ENCODE measurements around the gene DNAL1. TPM values are rescaled to one million over a fixed set of nuclear protein-coding genes. Genes with fewer than 3 reads are reported as not detected.

DNAL1 gene
- total RNA-seq, 2 donors from 2014 or later = 7.6 to 9.4 TPM

DNA sequence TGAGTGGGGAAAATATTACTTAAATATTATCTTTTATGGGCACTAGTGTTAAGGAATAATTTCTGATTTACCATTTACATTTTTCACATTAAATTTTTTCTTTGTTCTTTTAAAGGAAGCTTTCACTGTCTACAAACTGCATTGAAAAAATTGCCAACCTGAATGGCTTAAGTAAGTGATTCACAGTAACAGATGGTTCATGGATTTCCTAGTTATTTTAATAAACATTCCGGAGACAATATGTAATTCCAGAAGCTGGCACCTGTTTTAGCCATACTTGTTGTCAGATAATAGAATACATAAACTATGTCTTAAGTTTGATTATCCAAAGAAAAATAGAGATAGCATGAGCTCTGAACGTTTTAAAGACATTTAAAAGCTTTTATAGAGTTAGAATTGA, 17.1 kb downstream of the DNAL1 start:
- no peak for ATAC-seq
- Mint-ChIP-seq H3K4me3 (no peak overlapping the region), H3K27me3 (no peaks in the 10 kb centered on the region), H3K4me1 (ENCODE audit: low read depth in 2 of 2) (no peaks in the 10 kb centered on the region), H3K9me3 (no peaks in the 10 kb centered on the region), H3K27ac (no peak overlapping the region), H3K36me3 (no peaks in the 10 kb centered on the region)
- no peak for DNase-seq (ENCODE audit: low spot score)

DNA sequence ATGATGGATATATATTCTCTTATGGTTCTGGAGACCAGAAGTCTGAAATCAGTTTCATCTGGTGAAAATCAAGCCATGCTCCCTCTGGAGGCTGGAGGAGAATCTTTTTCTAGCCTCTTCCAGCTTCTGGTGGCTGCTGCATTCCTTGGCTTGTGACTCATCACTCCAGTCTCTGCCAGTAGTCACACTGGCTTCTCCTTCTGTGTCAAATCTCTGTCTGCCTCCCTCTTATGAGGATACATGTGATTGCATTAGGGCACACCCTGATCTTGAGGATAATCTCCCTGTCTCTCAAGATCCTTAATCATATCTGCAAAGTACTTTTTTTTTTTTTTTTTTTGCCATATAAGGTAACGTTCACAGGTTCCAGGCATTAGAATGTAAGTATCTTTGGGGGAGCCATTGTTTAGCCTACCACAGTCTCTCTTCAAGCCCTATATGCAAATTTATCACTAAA, 17.7 kb downstream of the DNAL1 start:
- Mint-ChIP-seq H3K27ac (no peak overlapping the region), H3K4me1 (ENCODE audit: low read depth in 2 of 2) (no peaks in the 10 kb centered on the region), H3K9me3 (no peaks in the 10 kb centered on the region), H3K27me3 (no peaks in the 10 kb centered on the region), H3K36me3 (no peaks in the 10 kb centered on the region), H3K4me3 (no peak overlapping the region)
- DNase-seq (ENCODE audit: low spot score) = no peak
- no peak for ATAC-seq

DNA sequence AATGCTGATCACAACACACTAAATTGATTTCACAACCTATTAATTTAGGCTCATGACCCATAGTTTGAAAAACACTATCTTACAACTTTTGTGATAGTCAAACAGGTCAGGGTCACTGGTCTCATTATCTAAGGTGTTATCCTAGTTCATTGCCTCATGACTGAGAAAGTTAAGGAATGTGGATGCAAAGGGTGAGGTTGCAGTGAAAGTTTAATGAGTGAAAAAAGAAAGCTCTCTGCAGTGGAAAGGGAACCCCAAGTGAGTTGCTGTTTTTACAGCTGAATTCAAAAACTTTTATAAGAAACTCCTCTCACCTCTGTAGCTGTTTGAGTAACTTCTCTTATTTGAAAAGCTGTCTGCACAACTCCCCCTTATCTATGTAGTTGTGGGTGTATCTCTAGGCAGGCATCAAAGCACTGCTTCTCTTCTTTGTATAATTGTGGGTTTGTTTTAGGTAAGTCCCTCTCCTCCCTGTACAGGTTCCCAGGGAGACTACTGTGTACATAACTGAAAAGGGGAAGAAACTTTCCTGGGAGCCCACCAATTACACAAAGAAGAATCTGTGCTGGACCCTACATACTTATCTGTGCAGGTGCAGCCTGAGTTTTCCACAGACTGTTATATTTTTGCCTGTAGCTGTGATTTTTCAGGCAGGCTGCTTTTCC, 18.9 kb downstream of the DNAL1 start:
- H3K36me3 Mint-ChIP-seq = no peaks in the 10 kb centered on the region
- no peaks in the 10 kb centered on the region for H3K4me1 Mint-ChIP-seq (ENCODE audit: low read depth in 2 of 2)

GRCh38 chr14:73665130-73665529, 20.3 kb downstream of the DNAL1 start:
- H3K36me3 Mint-ChIP-seq = no peaks in the 10 kb centered on the region
- H3K9me3 Mint-ChIP-seq = no peaks in the 10 kb centered on the region
- no peak for DNase-seq (ENCODE audit: low spot score)
- H3K27me3 Mint-ChIP-seq = no peaks in the 10 kb centered on the region
- H3K27ac Mint-ChIP-seq = no peak overlapping the region
- ATAC-seq = no peak
- no peaks in the 10 kb centered on the region for H3K4me1 Mint-ChIP-seq (ENCODE audit: low read depth in 2 of 2)
- H3K4me3 Mint-ChIP-seq = no peak overlapping the region

More for the DNA sequence above, 18.9 kb downstream of the DNAL1 start:
- Mint-ChIP-seq H3K27me3 (no peaks in the 10 kb centered on the region), H3K27ac (no peak overlapping the region), H3K4me3 (no peak overlapping the region), H3K9me3 (no peaks in the 10 kb centered on the region)
- ATAC-seq (no peak), DNase-seq (ENCODE audit: low spot score) (no peak)

GRCh38 chr14:73666583-73666982, 21.8 kb downstream of the DNAL1 start:
- Mint-ChIP-seq H3K4me1 (ENCODE audit: low read depth in 2 of 2) (no peaks in the 10 kb centered on the region), H3K27me3 (no peaks in the 10 kb centered on the region), H3K4me3 (no peak overlapping the region), H3K36me3 (no peaks in the 10 kb centered on the region), H3K27ac (no peak overlapping the region), H3K9me3 (no peaks in the 10 kb centered on the region)
- ATAC-seq = no peak
- no peak for DNase-seq (ENCODE audit: low spot score)

- DNase-seq (ENCODE audit: low spot score) (no peak), ATAC-seq (no peak)
- Mint-ChIP-seq H3K4me1 (ENCODE audit: low read depth in 2 of 2) (no peaks in the 10 kb centered on the region), H3K27ac (no peak overlapping the region), H3K27me3 (no peaks in the 10 kb centered on the region), H3K36me3 (no peaks in the 10 kb centered on the region), H3K9me3 (no peaks in the 10 kb centered on the region), H3K4me3 (no peak overlapping the region)
Measured at GRCh38 chr14:73667854-73668253, 23.1 kb downstream of the DNAL1 start.

DNA sequence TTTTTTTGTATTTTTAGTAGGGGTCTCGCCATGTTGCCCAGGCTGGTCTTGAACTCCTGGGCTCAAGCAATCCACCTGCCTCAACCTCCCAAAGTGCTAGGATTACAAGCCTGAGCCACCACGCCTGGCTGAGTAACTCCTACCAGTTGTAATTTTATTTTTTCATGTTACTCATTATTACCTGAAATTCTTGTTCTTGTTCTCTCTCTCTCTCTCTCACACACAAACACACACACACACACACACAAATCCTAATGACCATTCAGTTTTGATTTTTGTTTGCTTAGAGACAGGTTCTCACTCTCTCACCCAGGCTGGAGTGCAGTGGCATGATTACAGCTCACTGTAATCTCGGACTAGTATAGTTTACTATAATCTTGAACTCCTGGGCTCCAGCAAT, 30.2 kb downstream of the DNAL1 start:
- Mint-ChIP-seq H3K36me3 (no peaks in the 10 kb centered on the region), H3K9me3 (no peaks in the 10 kb centered on the region), H3K4me3 (no peak overlapping the region), H3K4me1 (ENCODE audit: low read depth in 2 of 2) (no peaks in the 10 kb centered on the region), H3K27ac (no peak overlapping the region), H3K27me3 (no peaks in the 10 kb centered on the region)
- no peak for DNase-seq (ENCODE audit: low spot score)
- no peak for ATAC-seq

- no peak for DNase-seq (ENCODE audit: low spot score)
- H3K27ac Mint-ChIP-seq = no peak overlapping the region
- H3K4me1 Mint-ChIP-seq (ENCODE audit: low read depth in 2 of 2) = no peaks in the 10 kb centered on the region
- no peaks in the 10 kb centered on the region for H3K27me3 Mint-ChIP-seq
- H3K9me3 Mint-ChIP-seq = no peaks in the 10 kb centered on the region
- no peak for ATAC-seq
- no peaks in the 10 kb centered on the region for H3K36me3 Mint-ChIP-seq
- no peak overlapping the region for H3K4me3 Mint-ChIP-seq
Measured at GRCh38 chr14:73678698-73679097, 33.9 kb downstream of the DNAL1 start.

DNA sequence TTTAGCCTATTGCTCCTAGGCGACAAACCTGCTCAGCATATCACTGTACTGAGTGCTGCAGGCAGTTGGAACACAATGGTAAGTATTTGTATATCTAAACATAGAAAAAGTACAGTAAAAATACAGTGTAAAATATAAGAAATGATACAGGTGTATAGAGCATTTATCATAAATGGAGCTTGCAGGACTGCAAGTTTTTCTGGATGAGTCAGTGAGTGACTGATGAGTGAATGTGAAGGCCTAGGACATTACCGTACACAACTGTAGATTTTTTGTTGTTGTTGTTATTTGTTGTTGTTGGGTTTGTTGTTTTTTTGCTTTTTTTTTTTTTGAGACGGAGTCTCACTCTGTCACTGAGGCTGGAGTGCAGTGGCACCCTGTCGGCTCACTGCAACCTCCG, 36.0 kb downstream of the DNAL1 start:
- H3K4me3 Mint-ChIP-seq = no peak overlapping the region
- DNase-seq (ENCODE audit: low spot score) (no peak), ATAC-seq (no peak)
- no peaks in the 10 kb centered on the region for H3K9me3 Mint-ChIP-seq
- H3K4me1 Mint-ChIP-seq (ENCODE audit: low read depth in 2 of 2) = no peaks in the 10 kb centered on the region
- H3K36me3 Mint-ChIP-seq = no peaks in the 10 kb centered on the region
- H3K27ac Mint-ChIP-seq = no peak overlapping the region
- H3K27me3 Mint-ChIP-seq = no peaks in the 10 kb centered on the region

- Mint-ChIP-seq H3K27me3 (no peaks in the 10 kb centered on the region), H3K36me3 (no peaks in the 10 kb centered on the region), H3K4me3 (no peak overlapping the region), H3K9me3 (no peaks in the 10 kb centered on the region), H3K27ac (no peak overlapping the region), H3K4me1 (ENCODE audit: low read depth in 2 of 2) (no peaks in the 10 kb centered on the region)
- ATAC-seq = no peak
- DNase-seq (ENCODE audit: low spot score) = no peak
Measured at GRCh38 chr14:73684627-73685026, 39.8 kb downstream of the DNAL1 start.

- Mint-ChIP-seq H3K36me3 (no peaks in the 10 kb centered on the region), H3K27ac (no peak overlapping the region)
Measured at GRCh38 chr14:73685328-73685727, 40.5 kb downstream of the DNAL1 start.

GRCh38 chr14:73686901-73687300, 42.1 kb downstream of the DNAL1 start:
- no peaks in the 10 kb centered on the region for H3K9me3 Mint-ChIP-seq
- no peak for ATAC-seq
- H3K27me3 Mint-ChIP-seq = no peaks in the 10 kb centered on the region
- DNase-seq (ENCODE audit: low spot score) = no peak
- no peak overlapping the region for H3K27ac Mint-ChIP-seq
- no peaks in the 10 kb centered on the region for H3K4me1 Mint-ChIP-seq (ENCODE audit: low read depth in 2 of 2)
- no peak overlapping the region for H3K4me3 Mint-ChIP-seq
- no peaks in the 10 kb centered on the region for H3K36me3 Mint-ChIP-seq

More at GRCh38 chr14:73685328-73685727, 40.5 kb downstream of the DNAL1 start:
- Mint-ChIP-seq H3K9me3 (no peaks in the 10 kb centered on the region), H3K4me3 (no peak overlapping the region), H3K4me1 (ENCODE audit: low read depth in 2 of 2) (no peaks in the 10 kb centered on the region), H3K27me3 (no peaks in the 10 kb centered on the region)
- no peak for DNase-seq (ENCODE audit: low spot score)
- no peak for ATAC-seq

DNA sequence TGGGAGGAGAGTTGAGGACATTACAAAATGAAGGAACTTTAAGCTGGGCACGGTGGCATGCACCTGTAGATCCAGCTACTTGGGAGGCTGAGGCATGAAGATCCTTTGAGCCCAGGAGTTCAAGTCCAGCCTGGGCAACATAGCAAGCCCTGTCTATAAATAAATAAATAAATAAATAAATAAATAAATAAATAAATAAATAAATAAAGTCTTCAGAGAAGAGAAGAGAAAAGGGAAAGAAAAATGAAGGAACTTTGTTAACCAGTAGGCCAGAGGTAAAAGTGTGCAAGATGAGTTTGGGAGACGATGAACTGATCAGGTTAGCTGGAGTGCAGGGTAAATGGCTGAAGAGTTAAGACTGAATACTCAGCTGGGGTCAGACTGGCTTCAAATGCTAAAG, 49.3 kb downstream of the DNAL1 start:
- Mint-ChIP-seq H3K9me3 (no peaks in the 10 kb centered on the region), H3K4me3 (no peak overlapping the region), H3K4me1 (ENCODE audit: low read depth in 2 of 2) (peaks cover 14 to 24% of the 10 kb centered on the region in 2 donors), H3K27ac (no peak overlapping the region), H3K36me3 (peaks cover 4% of the 10 kb centered on the region), H3K27me3 (no peaks in the 10 kb centered on the region)
- no peak for ATAC-seq
- no peak for DNase-seq (ENCODE audit: low spot score)

DNA sequence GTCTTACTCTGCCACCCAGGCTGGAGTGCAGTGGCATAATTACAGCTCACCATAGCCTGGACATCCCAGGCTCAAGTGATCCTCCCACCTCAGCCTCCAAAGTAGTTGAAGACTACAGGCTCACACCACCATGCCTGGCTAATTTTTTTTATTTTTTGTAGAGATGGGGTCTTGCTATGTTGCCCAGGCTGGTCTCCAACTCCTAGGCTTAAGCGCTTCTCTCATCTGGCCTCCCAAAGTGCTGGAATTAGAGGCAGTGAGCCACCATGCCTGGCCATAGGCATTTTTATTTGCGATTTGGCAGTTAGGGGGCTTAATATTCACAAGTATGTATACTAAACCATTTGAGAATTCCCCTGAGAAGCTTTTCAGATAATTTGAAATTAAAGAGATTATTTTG, 50.3 kb downstream of the DNAL1 start:
- Mint-ChIP-seq H3K27ac (no peak overlapping the region), H3K36me3 (peaks cover 4% of the 10 kb centered on the region), H3K9me3 (no peaks in the 10 kb centered on the region), H3K4me3 (no peak overlapping the region), H3K4me1 (ENCODE audit: low read depth in 2 of 2) (peaks cover 14 to 24% of the 10 kb centered on the region in 2 donors), H3K27me3 (no peaks in the 10 kb centered on the region)
- DNase-seq (ENCODE audit: low spot score) (no peak), ATAC-seq (no peak)

DNA sequence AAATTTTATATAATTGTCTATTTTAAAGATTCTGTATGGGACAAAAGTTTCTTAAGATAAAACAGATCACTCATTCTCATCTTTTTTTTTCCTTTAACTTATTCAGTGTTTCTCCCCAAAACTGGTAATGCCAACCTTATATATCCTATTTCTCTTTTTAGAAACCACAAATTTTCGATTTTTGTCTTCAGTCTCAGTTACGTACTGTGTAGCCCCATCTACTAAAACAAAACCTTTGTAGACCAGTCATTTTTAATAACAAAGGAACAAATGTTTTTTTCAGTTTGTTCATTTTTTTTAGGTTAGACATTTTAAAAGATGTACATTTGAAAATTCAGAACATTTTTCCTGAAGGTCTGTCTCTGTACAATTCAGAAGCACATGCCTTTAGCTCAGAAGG, 51.2 kb downstream of the DNAL1 start:
- H3K36me3 Mint-ChIP-seq = peaks cover 4% of the 10 kb centered on the region
- ATAC-seq = peak in 1 of 2 donors; percentile 65
- no peaks in the 10 kb centered on the region for H3K9me3 Mint-ChIP-seq
- peaks cover 14 to 24% of the 10 kb centered on the region in 2 donors for H3K4me1 Mint-ChIP-seq (ENCODE audit: low read depth in 2 of 2)
- H3K27ac Mint-ChIP-seq = peak overlapping the region; percentile 77 to 84
- no peaks in the 10 kb centered on the region for H3K27me3 Mint-ChIP-seq
- H3K4me3 Mint-ChIP-seq = peak overlapping the region; percentile 59
- DNase-seq (ENCODE audit: low spot score) = no peak

All from natural killer cell treated with Interleukin-12 subunit alpha and Interleukin-12 subunit beta and Interleukin-15 and Interleukin-18, amount 100 ng/mL, for 72 hours (primary cell).